HG03520 (cell line): ENCODE measurements around the gene TSTD2.

ENCODE experiments used
- ATAC-seq: cut with Tn5 transposase; IDR thresholded peaks from one replicate; pipeline ENCODE4 v1.9.1; 2021; ENCODE audit warnings: mild to moderate bottlenecking, moderate library complexity; ENCODE audit not compliant: unreplicated experiment

TSTD2 gene

DNA sequence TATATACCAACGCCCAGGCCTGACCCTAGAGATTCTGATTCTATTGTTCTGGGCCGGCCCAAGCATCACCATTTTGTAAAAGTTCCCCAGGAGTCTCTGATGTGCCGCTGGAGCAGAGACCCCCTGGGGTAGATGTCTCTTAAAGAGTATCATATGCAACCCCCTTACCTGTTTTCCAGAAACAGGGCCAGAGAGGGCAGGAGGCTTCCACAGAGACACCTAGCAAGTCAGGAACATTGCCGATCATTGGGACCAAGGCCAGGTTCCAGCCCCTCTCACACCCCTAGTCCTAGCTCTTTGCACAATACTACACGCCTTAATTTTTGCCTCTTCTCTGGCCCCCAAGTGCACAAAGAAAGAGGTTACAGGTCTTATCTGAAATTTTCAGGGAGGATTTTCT is 67.9 kb downstream of the TSTD2 start:
- no peak for ATAC-seq

DNA sequence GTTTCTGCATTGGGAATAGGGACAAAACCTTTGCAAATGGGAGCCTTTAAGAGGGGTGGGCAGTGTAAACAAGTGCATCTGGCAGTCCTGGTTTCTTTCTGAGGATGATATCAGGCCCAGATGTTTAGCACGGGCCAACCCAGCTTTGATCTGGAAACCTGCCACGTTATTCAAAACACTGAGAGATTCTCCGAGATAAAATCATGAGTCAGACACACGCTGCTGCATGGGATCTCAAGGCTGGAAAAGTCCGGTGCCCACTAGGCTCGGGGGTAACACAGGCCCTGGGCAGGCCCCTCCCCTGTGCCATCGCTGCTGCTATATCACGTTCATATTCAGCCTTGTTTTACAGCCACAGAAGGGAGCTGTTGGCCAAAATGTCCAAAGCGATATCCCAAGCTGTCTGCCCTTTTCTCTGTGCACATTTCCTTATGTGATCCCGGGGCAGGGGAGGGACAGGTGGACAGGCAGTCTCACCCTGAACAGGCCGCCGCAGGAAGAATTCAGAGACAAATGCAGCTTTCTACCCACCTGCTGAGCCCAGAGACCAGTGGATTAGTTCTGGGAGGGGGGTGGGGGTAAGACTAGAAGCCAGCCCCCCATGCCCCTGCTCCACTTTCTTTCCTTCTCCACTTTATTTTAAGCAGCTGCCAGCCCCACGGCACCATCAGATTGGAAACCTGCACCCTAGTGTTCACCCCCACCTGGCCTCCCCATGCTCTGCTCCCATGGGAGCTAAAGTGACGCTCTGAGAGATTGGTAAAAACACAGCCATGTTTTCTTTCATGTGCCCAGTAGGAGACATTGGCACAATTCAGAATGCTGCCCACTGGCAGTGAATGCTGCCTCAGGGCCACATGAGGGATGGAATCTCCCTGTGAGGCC is 68.6 kb downstream of the TSTD2 start:
- ATAC-seq = no peak

DNA sequence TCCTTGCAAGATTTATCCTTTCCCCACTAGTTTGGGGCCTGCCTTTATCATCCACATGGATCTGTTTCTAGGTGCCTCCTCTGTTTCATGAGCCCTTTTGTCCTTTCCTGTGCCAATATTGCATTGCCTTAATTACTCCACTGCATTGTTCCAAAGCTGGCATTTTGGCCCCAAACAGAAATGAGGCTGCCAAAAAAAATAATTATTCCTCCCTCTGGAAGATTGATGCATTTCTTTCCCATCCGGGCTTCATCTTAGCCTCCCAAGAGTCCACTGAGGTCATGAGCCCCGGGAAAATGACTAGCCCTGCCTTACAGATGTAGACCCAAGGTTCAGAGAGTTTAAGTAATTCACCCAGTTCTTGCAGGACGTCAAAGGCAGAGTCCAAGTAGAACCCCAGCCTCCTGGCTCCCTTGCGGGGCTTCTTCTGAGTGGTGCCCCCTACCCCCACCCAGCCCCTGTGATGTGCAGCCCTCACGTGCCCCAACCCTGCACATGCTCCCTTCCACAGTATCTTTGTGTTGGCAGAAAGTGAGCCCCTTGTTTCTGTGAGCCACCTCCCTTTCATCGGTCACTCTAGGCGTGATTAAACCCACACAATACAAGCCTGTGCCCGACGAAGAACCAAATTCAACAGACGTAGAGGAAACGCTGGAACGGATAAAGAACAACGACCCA is 69.6 kb downstream of the TSTD2 start:
- no peak for ATAC-seq

DNA sequence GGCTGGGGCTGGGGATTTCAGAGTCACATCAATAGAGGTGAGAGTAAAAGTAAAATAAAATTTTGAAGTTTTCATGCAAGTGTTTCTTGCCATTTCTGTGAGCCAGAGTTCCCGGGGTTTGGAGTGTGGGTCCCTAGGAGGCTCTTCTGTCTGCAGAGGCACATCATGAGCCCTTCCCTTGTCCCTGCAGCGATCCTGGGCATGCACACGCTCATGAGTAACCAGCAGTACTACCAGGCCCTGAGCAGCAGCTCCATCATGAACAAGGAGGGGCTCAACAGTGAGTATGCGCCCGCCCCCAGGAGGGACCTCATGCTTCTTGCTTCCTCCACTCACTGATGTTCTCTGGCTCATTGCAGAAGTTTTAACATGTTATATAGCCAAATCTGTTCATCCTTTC is 70.6 kb downstream of the TSTD2 start:
- ATAC-seq = no peak

DNA sequence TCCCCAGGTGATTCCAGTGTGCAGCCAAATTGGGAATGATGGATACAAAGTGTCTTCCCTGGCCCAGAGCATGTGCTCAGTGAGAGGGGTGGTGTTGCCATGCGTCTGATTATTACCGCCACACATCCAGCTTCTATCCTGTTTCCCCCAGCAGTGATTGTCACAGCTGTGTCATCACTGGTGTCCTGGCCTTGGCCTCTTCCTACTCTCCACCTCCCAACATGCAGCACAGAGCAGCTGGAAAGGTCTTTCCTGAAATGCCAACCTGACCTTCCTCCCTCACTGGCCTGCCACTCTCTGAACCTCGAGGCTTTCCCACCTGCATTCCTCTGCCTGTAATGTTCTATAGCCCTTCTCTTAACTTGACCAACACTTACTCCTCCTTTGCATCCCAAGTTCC is 71.7 kb downstream of the TSTD2 start:
- no peak for ATAC-seq

DNA sequence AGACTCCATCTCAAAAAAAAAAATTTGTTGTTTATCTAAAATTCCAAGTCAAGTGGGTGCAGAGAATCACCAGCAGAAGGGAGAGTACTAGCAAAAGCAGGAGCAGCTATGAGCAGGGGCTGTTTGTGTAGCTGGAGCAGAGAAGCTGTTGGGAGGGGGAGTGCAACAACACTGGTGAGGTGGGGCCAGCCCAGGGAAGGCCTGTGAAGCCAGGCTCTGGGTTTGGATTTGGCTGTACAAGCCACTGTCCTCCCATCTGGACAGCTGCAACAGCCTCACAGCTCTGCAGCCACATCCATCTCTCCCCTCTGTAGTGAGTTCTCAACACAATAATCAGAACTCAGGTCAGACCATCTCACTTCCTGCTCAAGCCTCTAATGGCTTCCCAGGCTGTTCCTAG is 72.3 kb downstream of the TSTD2 start:
- no peak for ATAC-seq

DNA sequence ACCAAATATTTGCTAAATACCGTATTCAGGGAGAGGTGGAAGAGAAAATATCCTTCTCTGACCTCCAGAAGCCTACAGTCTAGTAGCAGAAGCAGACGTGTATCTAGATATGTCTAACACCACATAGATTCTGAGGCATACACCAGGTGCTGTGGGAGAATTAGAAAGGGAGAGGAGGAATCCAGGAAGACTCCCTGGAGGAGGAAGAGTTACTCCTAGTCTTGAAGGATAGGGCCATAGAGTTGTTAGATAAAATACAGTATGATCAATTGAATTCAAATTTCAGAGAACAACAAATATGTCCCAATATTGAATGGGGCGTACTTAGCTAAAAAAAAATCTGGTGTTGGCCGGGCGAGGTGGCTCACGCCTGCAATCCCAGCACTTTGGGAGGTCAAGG is 73.0 kb downstream of the TSTD2 start:
- no peak for ATAC-seq

DNA sequence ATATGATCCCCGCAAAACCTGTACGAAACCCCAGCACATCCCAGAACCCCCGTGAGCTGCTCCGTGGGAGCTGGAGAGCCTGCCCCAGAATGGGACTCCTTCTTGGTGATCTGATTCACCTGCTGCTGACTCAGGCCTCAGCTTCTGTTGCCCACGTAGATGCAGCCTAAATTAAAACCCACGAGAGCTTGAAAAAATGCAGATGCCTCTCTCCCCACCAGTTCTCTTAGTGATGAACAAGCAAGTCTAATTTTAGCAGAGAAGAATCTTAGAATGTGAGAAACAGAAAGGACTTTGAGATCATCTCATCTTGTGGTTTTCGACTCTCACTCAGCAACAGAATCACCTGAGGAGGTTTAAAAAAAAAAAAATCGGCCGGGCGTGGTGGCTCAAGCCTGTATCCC is 74.1 kb downstream of the TSTD2 start:
- ATAC-seq = no peak

DNA sequence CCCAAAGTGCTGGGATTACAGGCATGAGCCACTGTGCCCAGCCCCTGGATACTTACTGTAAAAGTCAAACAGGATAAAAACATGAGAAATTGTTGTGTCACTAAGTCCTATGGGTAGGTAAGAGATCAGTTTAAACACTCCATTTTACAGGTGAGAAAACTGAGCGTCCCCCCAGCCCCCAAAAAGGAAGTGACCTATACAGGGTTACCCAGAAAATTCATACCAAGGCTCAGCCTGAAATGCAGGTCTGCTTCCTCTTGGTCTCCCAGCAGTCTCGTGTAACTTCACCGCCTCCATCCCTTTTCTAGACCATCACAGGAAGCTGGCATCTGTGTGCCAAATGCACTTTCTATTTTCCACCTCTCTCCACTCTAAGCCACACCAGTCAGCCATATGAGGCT is 74.5 kb downstream of the TSTD2 start:
- ATAC-seq = no peak

DNA sequence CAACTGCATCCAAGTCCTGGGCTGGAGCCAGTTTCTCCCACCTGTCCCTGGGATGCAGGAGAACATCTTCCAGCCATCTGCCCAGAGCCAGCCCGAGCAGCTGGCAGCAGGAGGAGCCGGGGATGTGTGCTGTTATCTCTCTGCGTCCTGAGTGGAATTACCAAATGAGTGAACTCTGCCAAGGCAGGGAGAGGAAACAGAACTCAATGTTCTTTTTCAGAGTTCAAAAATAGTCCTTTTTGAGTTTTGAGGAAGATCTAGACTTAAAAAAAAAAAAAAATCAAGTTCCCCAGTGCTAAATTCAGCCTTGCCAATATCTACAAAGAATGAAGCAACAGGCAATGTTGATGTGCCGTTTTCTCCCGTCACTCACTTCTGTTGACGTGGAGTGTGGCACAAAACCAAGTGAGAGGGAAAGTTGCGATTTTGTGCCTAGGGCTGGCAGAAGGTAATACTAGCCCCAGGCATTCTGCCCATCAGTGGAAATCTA is 75.5 kb downstream of the TSTD2 start:
- no peak for ATAC-seq

DNA sequence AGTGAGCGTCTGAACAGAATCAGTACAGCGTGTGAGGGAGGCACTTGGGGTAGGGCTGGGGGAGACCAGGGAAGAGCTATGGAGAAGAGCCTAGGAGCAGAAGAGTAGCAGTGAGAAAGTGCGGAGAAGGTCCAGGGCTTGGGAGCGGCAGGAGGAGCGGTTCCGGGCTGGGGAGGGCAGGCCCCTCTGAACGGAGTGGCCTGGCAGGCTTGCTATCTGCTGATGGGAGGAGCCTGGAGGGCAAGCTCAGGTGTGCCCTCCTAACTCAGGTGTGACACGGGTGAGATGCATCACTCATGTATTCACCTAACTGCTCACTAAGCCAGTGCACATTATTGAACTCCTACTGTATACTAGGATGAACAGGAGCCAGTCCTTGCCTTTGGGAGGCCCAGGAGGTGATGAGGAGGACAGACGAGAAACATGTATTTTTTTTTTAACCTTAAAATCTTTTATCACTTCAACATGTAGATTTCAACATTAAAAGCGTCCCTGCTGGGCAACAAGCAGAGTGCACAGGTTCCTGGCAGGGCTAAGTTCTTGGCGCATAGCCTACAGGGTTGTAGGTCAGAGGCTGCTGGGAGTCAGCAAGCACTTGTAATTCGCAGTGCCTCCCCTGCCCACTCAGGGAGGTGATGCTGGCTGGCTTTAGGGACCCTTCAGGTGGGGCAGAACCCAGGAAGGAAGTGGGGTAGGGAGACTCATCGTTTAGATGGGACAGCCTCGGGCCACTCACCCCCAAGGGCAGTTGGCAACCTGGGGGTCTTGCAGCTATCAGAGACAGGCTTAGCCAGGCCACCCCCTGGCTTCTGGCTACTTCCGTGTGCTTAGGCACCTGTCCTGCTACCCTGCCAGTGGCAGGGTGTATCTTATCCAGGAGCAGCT is 76.2 kb downstream of the TSTD2 start:
- ATAC-seq = no peak

DNA sequence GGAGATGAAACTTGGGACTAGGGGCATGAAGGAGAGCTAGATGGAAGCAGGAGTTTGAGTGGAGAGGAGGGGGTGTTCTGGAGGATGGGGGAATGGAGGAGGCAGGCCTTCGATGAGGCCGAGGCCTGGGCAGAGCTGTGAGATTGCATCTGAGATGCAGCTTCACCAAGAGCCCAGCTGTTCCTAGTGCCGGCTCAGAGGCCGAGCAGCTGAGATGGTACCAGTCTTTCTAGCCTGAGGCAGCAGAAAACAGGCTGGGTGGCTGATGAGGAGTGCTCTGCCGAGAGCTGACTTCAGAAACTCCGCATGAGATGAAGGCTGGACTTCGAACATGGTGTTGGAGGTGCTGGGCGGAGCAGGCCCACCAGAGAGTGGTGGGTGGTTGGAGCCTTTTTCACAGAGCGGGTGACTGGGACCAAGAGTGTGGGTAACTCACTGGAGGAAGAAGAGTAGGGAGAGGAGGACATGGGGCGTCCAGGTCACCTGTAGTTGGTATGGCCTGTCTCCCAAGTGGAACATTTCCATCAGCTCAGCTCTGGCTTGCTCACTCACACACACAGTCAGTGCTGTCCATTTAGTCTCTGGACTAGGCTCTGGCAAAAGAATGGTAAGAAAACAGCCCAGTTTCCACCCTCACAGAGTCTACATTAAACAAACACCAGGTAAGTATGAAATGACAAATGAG is 77.0 kb downstream of the TSTD2 start:
- no peak for ATAC-seq

DNA sequence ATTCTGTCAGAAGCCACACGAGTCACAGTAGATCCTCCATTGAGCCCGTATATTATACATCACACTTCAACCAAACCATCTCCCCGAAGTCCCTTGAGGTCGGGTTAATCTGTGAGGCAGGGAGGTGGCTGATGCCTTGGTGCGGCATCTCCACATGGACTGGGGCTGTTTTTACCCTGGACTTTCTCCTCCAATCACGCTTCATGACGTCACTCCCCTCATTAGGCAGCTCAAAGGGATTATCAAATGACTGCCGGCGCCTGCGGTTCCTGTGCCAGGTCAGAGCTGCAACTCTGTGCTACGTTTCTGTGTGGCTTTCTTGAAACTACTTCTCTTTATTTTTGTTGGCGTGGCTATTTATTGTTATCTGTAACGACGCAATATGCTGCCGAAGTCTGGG is 78.0 kb downstream of the TSTD2 start:
- ATAC-seq = no peak

DNA sequence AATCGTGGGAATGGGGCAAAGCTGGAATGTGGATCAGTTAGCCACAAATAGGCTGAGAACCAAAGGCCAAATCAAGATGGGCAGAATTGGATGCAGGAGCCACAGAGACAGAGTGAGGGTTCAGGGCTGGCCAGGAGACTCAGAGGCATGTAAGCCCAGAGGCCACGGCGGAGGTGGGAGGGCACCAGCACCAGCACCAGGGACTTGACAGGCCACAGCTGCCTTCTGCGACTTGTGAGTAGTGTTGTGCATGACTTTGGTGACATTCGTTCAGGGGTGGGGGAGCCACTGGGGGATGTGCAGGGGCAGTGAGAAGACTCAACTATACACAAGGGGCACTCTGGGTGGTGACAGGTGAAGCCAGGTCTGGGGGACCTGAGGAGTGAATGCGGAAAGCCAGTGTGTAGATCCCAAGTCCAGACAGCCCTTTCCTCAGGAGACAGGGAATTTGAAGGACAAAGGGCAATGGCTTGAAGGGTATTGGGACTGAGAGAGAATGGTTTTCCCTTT is 78.5 kb downstream of the TSTD2 start:
- ATAC-seq = no peak

DNA sequence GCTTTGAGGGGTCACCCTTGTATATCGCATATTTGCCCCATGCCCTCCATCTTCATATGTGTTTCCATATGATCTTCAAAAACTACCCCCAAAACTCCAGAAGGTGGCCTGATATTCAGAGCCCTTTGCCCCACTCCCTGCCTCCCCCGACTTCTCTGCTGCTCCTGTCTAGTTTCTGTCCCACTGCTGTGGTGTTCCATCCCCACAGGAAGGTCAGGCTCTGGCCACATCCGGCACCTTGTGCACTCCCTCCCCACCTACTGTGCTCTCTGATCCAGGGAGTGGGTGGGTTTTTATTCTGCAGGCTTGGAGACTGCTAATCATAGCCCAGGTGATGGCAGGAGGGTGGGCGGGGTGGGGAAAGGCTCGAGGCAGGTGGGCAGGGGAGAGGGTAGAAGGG is 79.3 kb downstream of the TSTD2 start:
- ATAC-seq = no peak

DNA sequence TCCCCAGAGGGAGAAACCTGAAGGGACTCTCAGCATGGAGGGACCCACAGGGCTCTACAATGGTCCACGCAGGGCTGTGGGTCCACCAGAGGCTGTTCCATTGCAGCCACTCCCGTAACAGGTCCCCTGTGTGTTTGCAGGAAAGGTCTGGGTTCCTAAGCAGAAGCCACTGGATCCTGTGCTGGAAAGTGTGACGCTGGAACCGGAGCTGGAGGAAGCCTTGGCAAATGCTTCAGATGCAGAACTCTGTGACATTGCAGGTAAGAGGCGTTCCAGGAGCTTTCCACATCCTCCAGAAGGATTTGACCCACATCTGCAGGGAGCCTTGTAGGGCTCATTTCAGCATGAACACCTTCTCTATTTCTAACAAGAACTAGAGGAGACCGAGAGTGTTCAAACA is 80.0 kb downstream of the TSTD2 start:
- no peak for ATAC-seq

DNA sequence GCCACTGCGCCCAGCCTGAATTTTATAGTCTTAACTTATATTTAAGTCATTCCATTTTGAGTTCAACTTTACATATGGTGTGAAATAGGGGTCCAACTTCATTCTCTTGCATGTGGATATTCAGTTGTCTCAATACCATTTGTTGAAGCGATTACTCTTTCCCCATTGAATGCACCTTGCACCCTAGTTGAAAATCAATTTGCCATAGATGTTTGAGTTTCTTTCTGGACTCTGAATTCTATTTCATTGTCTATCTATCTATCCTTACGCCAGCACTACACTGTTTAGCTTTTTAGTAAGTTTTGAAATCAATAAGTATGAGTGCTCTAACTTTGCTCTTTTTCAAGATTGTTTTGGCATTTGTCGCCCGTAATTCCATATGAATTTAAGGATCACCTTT is 81.9 kb downstream of the TSTD2 start:
- ATAC-seq = no peak

DNA sequence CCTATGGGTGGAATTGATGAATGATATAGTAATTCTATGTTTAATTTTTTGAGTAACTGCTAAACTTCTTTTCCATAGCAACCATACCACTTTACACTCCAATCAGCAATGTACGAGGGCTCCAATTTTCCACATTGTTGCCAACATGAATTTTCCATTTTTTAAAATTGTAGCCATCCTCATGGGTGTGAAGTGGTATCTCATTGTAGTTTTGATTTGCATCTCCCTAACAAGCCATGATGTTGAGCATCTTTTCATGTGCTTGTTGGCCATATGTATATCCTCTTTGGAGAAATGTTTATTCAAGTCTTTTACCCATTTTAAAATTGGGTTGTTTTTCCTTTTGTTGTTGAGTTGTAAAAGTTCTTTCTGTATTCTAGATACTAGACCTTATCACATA is 82.8 kb downstream of the TSTD2 start:
- no peak for ATAC-seq
